IPS-15b (cell line): ENCODE data around the gene PHKB.

ENCODE experiments used
- H3K27me3 ChIP-seq: one replicate; pipeline ENCODE4 v1.6.1; 2013; ENCODE audit warnings: low read length; ENCODE audit not compliant: control insufficient read depth, insufficient read depth
- H3K36me3 ChIP-seq: one replicate; pipeline ENCODE4 v1.6.1; 2013; ENCODE audit warnings: low read length; ENCODE audit not compliant: control insufficient read depth, insufficient read depth
- H3K4me1 ChIP-seq: one replicate; pipeline ENCODE4 v1.6.1; 2013; ENCODE audit warnings: mild to moderate bottlenecking, low read length; ENCODE audit not compliant: control insufficient read depth, insufficient read depth
- H3K4me3 ChIP-seq: one replicate; pipeline ENCODE4 v1.5.1; 2013; ENCODE audit warnings: low read depth, low read length
- H3K9ac ChIP-seq: one replicate; pipeline ENCODE4 v1.6.1; 2013; ENCODE audit warnings: low read depth, mild to moderate bottlenecking, low read length
- H3K9me3 ChIP-seq: one replicate; pipeline ENCODE4 v1.6.1; 2013; ENCODE audit warnings: mild to moderate bottlenecking, low read length; ENCODE audit not compliant: control insufficient read depth, insufficient read depth

PHKB gene

DNA sequence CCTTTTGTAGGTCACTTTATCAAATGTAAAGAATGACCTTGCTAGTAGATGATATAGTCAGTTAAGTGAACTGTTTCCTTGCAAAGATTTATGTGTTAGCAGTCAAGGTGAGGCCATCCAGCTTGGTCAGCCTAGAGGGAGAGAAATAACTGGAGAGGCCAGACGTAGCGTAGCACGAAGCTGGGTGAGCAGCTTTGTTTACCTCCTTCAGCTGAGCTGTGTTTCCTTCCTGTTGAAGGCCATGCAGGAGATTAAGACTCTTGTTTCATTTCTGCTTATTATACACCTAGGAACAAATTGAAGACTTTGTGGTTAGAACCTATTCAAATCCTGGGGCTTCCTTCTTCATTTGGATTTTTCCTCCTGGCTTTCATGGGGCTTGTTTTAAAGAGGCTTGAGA lies 267.1 kb downstream of the PHKB start:
- no peaks in the 10 kb centered on the region for H3K9me3 ChIP-seq
- H3K4me1 ChIP-seq: no peaks in the 10 kb centered on the region
- H3K9ac ChIP-seq: no peak overlapping the region

DNA sequence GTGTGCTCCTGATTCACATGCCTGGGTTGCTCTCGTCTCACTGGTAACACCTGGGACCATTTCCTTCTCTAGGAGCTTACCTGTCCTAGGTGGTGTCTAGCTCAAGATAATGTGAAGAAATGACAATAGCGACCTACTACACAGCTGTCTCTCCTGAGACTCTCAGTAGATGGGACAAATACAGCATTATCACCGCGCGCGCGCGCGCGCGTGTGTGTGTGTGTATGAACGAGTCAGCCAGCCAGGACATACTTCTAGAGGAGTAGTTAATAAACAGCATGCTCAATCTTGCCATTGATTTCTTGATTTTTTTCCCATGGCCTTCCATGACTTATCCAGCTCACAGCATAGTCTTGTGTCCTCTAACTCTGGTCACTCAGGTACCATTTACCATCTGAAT lies 268.6 kb downstream of the PHKB start:
- no peaks in the 10 kb centered on the region for H3K4me1 ChIP-seq
- no peak overlapping the region for H3K4me3 ChIP-seq
- H3K9ac ChIP-seq: no peak overlapping the region
- no peaks in the 10 kb centered on the region for H3K9me3 ChIP-seq
- no peaks in the 10 kb centered on the region for H3K27me3 ChIP-seq
- no peaks in the 10 kb centered on the region for H3K36me3 ChIP-seq

More for the DNA sequence above, 267.1 kb downstream of the PHKB start:
- H3K36me3 ChIP-seq: no peaks in the 10 kb centered on the region
- no peaks in the 10 kb centered on the region for H3K27me3 ChIP-seq
- H3K4me3 ChIP-seq: no peak overlapping the region

DNA sequence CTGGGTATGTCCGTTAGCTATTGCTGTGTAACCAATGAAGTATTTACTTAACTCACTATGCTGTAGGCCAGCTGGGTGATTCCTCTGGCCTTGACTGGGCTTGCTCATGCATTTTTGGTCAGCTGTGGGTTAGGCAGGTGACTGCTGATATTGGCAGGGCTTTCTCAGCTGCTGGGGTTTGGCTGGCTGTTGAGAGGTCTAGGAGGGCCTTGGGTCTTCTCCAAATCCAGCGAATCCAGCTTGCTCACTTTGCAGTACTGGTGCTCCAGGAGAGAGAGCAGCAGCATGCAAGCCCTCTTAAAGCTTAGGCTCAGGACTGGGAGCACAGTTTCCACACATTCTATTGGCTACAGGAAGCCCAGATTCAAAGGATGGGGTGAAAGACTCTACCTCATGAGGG lies 270.1 kb downstream of the PHKB start:
- no peaks in the 10 kb centered on the region for H3K36me3 ChIP-seq
- no peaks in the 10 kb centered on the region for H3K27me3 ChIP-seq
- no peaks in the 10 kb centered on the region for H3K4me1 ChIP-seq
- no peak overlapping the region for H3K9ac ChIP-seq
- no peaks in the 10 kb centered on the region for H3K9me3 ChIP-seq
- no peak overlapping the region for H3K4me3 ChIP-seq

DNA sequence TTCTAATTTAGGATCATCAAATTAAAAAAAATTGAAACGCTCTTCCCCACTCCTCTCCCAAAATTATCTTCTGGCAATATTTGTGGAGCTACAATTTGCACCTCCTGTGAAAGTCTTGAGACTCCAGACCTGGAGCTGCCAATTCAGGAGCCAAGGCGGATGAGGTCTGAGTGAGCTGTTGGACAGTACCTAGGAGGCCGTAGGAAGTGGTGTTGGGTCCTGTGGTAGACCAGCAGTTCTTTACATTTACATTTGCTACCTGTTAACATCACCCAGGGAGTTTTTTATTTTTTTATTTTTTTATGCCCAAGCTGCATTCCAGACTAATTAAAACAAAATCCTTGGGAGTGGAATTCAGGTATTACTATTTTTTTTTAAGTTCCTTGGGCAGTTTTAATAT lies 271.0 kb downstream of the PHKB start:
- Histone ChIP-seq H3K36me3 (no peaks in the 10 kb centered on the region), H3K9me3 (no peaks in the 10 kb centered on the region), H3K27me3 (no peaks in the 10 kb centered on the region), H3K4me3 (no peak overlapping the region), H3K4me1 (no peaks in the 10 kb centered on the region), H3K9ac (no peak overlapping the region)

GRCh38 chr16:47732523-47733111 lies 271.5 kb downstream of the PHKB start:
- H3K9me3 ChIP-seq: no peaks in the 10 kb centered on the region
- H3K36me3 ChIP-seq: no peaks in the 10 kb centered on the region
- H3K9ac ChIP-seq: no peak overlapping the region
- H3K4me1 ChIP-seq: no peaks in the 10 kb centered on the region
- H3K4me3 ChIP-seq: no peak overlapping the region
- no peaks in the 10 kb centered on the region for H3K27me3 ChIP-seq

DNA sequence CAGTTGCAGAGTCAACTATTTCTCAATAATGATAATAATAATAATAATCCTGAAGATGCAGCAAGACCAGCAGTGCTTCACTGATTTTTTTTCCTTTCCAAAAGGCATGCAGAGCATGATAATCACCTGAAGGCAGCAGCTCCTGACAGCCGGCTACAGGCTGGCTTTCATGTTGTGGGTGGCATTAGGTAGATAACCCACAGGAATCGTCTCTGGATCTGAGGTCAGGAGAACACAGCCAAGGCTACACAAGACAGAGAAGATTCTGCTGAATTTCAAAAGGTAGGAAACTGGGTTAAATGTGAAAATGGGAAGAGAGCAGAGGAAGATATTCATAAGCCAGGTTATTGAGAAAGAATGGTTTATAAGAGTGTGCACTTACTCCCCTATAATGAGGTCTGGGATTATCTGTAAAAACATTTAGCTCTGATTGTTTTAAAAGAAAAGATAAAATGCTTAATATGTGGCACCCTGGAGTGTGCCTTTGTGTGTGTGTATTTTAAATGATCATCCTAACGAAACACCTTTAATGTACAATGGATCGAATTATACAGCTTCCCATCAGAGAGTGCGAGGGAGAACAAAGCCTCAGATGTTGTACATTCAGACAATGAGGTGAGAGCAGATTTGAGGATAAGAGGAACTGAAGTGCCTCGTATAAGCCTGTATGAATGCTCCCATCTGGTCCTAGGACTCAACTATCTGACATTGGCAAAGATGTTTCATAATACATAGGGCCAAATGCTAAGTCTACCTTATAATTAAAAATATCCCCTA lies 273.1 kb downstream of the PHKB start:
- Histone ChIP-seq H3K9ac (no peak overlapping the region), H3K4me1 (no peaks in the 10 kb centered on the region)

DNA sequence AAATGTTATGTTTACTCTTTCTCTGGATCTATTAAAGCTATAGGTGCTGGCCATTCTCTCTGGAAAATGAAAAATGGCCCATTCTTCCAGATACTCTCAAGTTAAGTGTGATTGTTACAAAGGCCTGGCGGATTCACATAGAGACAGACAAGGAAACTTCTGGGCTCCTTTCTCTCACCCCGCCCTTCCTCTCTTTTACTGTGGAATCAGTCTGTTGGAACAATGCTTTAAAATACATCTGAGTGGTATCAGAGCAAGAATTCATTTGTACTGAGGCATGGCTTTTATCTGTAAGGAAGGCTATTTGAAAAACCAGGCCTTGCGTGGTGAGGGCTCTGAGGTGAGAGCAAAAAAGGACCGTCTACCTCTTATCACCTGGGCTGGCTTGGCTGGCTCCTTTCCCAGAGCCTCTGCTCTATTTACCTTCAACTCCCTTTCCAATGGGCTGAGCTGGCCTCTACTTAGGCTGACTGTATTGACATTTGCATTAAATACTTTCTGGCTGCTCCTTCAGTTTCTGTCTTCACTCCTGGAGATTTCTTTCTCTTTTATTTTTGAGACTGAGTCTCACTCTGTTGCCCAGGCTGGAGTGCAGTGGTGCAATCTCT lies 274.0 kb downstream of the PHKB start:
- no peak overlapping the region for H3K4me3 ChIP-seq
- no peak overlapping the region for H3K9ac ChIP-seq
- no peaks in the 10 kb centered on the region for H3K27me3 ChIP-seq
- H3K9me3 ChIP-seq: no peaks in the 10 kb centered on the region
- no peaks in the 10 kb centered on the region for H3K4me1 ChIP-seq
- no peaks in the 10 kb centered on the region for H3K36me3 ChIP-seq

More for the DNA sequence above, 273.1 kb downstream of the PHKB start:
- Histone ChIP-seq H3K27me3 (no peaks in the 10 kb centered on the region), H3K36me3 (no peaks in the 10 kb centered on the region), H3K4me3 (no peak overlapping the region), H3K9me3 (no peaks in the 10 kb centered on the region)

- Histone ChIP-seq H3K4me3 (no peak overlapping the region), H3K9me3 (no peaks in the 10 kb centered on the region), H3K4me1 (peaks cover 5% of the 10 kb centered on the region), H3K36me3 (no peaks in the 10 kb centered on the region), H3K9ac (no peak overlapping the region), H3K27me3 (no peaks in the 10 kb centered on the region)
Measured at GRCh38 chr16:47750371-47750770, 289.2 kb downstream of the PHKB start.
